Eye (tissue), 1 donor: Measurements from ENCODE around the gene SSNA1.

Experiments
- DNase-seq: peaks from one replicate; pipeline ENCODE4 v3.0.0-alpha.2; 2015

Gene SSNA1

GRCh38 chr9:137223078-137223970 is 34.8 kb downstream of the SSNA1 start:
- peak; percentile 99 for DNase-seq

GRCh38 chr9:137224830-137225694 is 36.6 kb downstream of the SSNA1 start, which contains the start of gene CYSRT1:
Gene CYSRT1 (plus strand): TSS chr9:137225174. CDS start chr9:137225622, 448 bp downstream.
- DNase-seq, result no peak

GRCh38 chr9:137225699-137226331 is 37.3 kb downstream of the SSNA1 start:
- DNase-seq, result no peak

- no peak for DNase-seq
These were observed 38.0 kb downstream of the SSNA1 start for GRCh38 chr9:137226338-137227053.

GRCh38 chr9:137227054-137227852 is 38.8 kb downstream of the SSNA1 start, which contains the start of gene RNF224:
Gene RNF224 (plus strand): TSS chr9:137227502. CDS start chr9:137228336, 834 bp downstream.
- peak; percentile 91 for DNase-seq

- no peak for DNase-seq
These were observed 39.5 kb downstream of the SSNA1 start for GRCh38 chr9:137227853-137228505.

GRCh38 chr9:137228506-137228967 is 40.1 kb downstream of the SSNA1 start:
- no peak for DNase-seq

- no peak for DNase-seq
These were observed 40.8 kb downstream of the SSNA1 start for GRCh38 chr9:137228968-137229896.

GRCh38 chr9:137229903-137230704 is 41.6 kb downstream of the SSNA1 start:
- no peak for DNase-seq

- DNase-seq, result no peak
These were observed 42.4 kb downstream of the SSNA1 start, which contains the start of gene SLC34A3 for GRCh38 chr9:137230705-137231371. Gene SLC34A3 (plus strand): TSS chr9:137230901. CDS start chr9:137231703, 802 bp downstream.

- DNase-seq, result no peak
These were observed 43.0 kb downstream of the SSNA1 start for GRCh38 chr9:137231372-137232039.

- no peak for DNase-seq
These were observed 43.6 kb downstream of the SSNA1 start for GRCh38 chr9:137232101-137232500.

- no peak for DNase-seq
These were observed 44.0 kb downstream of the SSNA1 start for GRCh38 chr9:137232510-137232909.

- DNase-seq, result no peak
These were observed 44.9 kb downstream of the SSNA1 start for GRCh38 chr9:137233143-137233980.

- no peak for DNase-seq
These were observed 45.7 kb downstream of the SSNA1 start for GRCh38 chr9:137234055-137234697.
